ENCODE results near the gene CAPN5.

The CAPN5 gene

DNA sequence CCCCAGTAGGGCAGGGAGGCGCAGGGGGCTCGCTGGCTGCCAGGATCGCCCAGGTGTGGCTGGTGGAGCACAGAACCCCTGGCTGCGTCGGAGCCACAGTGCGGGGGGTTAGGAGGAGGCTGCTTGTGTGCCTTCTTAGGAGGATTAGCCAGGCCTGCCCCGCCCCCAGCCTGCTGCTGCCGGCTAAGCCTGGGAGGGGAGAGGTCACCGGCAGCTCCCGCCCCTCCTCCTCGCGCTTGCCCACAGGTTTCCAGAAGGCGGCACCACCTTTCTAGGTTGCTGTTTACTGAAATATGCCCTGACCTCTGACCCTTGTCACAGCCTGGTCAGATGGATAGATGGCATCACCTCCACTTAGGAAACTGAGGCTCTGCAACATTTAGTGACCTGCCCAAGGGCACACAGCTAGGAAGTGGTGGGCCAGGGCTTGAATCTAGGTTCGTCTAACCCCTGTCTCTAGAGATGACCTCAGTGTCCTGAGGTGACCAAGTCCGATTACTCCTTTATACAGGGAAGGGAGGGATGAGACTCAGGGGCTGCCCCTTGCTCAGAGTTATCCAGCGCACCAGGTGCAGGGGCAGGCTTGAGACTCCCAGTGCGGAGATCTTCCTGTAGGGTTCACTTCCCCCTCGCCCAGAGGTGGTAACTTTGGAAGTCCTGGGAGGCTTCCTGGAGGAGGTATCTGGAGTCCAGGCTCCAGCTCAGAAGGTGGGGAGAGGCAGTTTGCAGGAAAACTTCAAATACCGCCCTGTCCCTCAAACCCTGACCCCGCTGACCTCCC lies 105.3 kb downstream of the CAPN5 start:
- TF ChIP-seq, protein P1, sequence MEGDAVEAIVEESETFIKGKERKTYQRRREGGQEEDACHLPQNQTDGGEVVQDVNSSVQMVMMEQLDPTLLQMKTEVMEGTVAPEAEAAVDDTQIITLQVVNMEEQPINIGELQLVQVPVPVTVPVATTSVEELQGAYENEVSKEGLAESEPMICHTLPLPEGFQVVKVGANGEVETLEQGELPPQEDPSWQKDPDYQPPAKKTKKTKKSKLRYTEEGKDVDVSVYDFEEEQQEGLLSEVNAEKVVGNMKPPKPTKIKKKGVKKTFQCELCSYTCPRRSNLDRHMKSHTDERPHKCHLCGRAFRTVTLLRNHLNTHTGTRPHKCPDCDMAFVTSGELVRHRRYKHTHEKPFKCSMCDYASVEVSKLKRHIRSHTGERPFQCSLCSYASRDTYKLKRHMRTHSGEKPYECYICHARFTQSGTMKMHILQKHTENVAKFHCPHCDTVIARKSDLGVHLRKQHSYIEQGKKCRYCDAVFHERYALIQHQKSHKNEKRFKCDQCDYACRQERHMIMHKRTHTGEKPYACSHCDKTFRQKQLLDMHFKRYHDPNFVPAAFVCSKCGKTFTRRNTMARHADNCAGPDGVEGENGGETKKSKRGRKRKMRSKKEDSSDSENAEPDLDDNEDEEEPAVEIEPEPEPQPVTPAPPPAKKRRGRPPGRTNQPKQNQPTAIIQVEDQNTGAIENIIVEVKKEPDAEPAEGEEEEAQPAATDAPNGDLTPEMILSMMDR (conservative IDR thresholded peaks at IDR 0.05; ENCODE audit: low read depth, low read length): no peak
- no peak overlapping the region for H3K9ac ChIP-seq
- no peak overlapping the region for H3K4me2 ChIP-seq
- no peaks in the 10 kb centered on the region for H3K27me3 ChIP-seq (ENCODE audit: insufficient read depth, low read depth)
- no peaks in the 10 kb centered on the region for H4K20me1 ChIP-seq (ENCODE audit: insufficient read depth)
- no peak overlapping the region for H3K4me3 ChIP-seq (IDR thresholded peaks at IDR 0.05; ENCODE audit: insufficient read depth, low read depth, low read length)
- H3K27ac ChIP-seq: no peak overlapping the region
- no peaks in the 10 kb centered on the region for H3K4me1 ChIP-seq (ENCODE audit: low read depth, poor library complexity, severe bottlenecking)
- no peak overlapping the region for H2AFZ ChIP-seq (ENCODE audit: low read depth)
- no peaks in the 10 kb centered on the region for H3K36me3 ChIP-seq (ENCODE audit: insufficient read depth)
- H3K79me2 ChIP-seq (ENCODE audit: insufficient read depth, low read depth): no peaks in the 10 kb centered on the region

- Histone ChIP-seq H3K4me1 (ENCODE audit: low read depth, poor library complexity, severe bottlenecking) (no peaks in the 10 kb centered on the region), H3K9ac (no peak overlapping the region), H3K79me2 (ENCODE audit: insufficient read depth, low read depth) (no peaks in the 10 kb centered on the region), H3K4me3 (IDR thresholded peaks at IDR 0.05; ENCODE audit: insufficient read depth, low read depth, low read length) (no peak overlapping the region), H3K4me2 (no peak overlapping the region), H3K27ac (no peak overlapping the region), H4K20me1 (ENCODE audit: insufficient read depth) (no peaks in the 10 kb centered on the region), H3K27me3 (ENCODE audit: insufficient read depth, low read depth) (no peaks in the 10 kb centered on the region), H3K36me3 (ENCODE audit: insufficient read depth) (no peaks in the 10 kb centered on the region), H2AFZ (ENCODE audit: low read depth) (no peak overlapping the region)
- TF ChIP-seq, protein P1 (conservative IDR thresholded peaks at IDR 0.05; ENCODE audit: low read depth, low read length): no peak
Measured at GRCh38 chr11:77172666-77172982, 105.9 kb downstream of the CAPN5 start.

DNA sequence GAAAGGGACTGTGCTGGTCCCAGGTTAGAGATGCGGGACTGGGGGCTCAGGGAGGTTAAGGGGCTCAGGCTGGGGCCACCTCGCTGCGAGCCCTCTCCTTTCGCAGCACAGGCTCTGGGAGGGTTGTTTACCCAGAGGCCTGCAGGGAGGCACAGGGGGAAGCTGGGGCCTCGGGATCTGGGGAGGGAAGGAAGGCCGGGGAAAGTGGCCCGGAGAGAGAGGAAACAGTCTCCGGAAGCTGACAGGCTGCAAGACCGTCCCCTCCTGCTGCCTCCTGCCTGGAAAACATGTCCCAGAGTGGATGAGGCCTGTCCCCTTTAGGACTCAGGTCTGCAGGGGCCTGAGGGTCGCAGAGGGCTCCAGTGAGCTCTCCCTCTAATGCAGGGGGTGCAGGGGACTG lies 106.7 kb downstream of the CAPN5 start:
- H3K36me3 ChIP-seq (ENCODE audit: insufficient read depth): no peaks in the 10 kb centered on the region
- H4K20me1 ChIP-seq (ENCODE audit: insufficient read depth): no peaks in the 10 kb centered on the region
- no peak overlapping the region for H3K9ac ChIP-seq
- no peaks in the 10 kb centered on the region for H3K4me1 ChIP-seq (ENCODE audit: low read depth, poor library complexity, severe bottlenecking)
- H3K27ac ChIP-seq: no peak overlapping the region
- no peak overlapping the region for H3K4me3 ChIP-seq (IDR thresholded peaks at IDR 0.05; ENCODE audit: insufficient read depth, low read depth, low read length)
- H3K79me2 ChIP-seq (ENCODE audit: insufficient read depth, low read depth): no peaks in the 10 kb centered on the region
- TF ChIP-seq, protein P1 (conservative IDR thresholded peaks at IDR 0.05; ENCODE audit: low read depth, low read length): no peak
- no peaks in the 10 kb centered on the region for H3K27me3 ChIP-seq (ENCODE audit: insufficient read depth, low read depth)
- no peak overlapping the region for H2AFZ ChIP-seq (ENCODE audit: low read depth)
- no peak overlapping the region for H3K4me2 ChIP-seq

DNA sequence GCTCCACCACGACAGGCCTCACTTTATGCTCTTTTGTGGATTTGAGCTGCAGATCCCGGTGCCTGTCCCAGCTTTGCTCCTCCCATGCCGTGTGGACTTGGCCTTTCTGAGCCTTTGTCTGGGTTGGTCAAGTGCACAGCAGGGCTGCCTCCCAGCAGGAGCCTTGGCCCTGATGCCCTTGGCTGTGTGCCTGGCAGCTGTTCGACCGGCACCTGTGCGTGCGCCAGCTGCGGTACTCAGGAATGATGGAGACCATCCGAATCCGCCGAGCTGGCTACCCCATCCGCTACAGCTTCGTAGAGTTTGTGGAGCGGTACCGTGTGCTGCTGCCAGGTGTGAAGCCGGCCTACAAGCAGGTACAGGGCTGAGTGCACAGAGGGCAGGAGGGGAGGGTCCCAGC lies 107.8 kb downstream of the CAPN5 start:
- Histone ChIP-seq H3K4me3 (IDR thresholded peaks at IDR 0.05; ENCODE audit: insufficient read depth, low read depth, low read length) (no peak overlapping the region), H3K9ac (no peak overlapping the region), H3K4me2 (no peak overlapping the region), H2AFZ (ENCODE audit: low read depth) (no peak overlapping the region), H3K79me2 (ENCODE audit: insufficient read depth, low read depth) (no peaks in the 10 kb centered on the region), H3K4me1 (ENCODE audit: low read depth, poor library complexity, severe bottlenecking) (no peaks in the 10 kb centered on the region), H3K27me3 (ENCODE audit: insufficient read depth, low read depth) (no peaks in the 10 kb centered on the region), H3K27ac (no peak overlapping the region), H3K36me3 (ENCODE audit: insufficient read depth) (no peaks in the 10 kb centered on the region), H4K20me1 (ENCODE audit: insufficient read depth) (no peaks in the 10 kb centered on the region)
- TF ChIP-seq, protein P1 (conservative IDR thresholded peaks at IDR 0.05; ENCODE audit: low read depth, low read length): no peak

Measured in KMS-11 (cell line).